GM19324 (cell line): Measurements from ENCODE around the gene HSF4.
"Not testable (repeated sequence)": the region's sequence is repeated elsewhere in the genome, so short reads cannot be mapped to it uniquely, and the experiment has no call there.

Experiments
- ATAC-seq: cut with Tn5 transposase; IDR thresholded peaks from one replicate; pipeline ENCODE4 v1.9.1; 2021; ENCODE audit warnings: mild to moderate bottlenecking, moderate library complexity; ENCODE audit not compliant: unreplicated experiment, low FRiP score

HSF4 gene, protein sequence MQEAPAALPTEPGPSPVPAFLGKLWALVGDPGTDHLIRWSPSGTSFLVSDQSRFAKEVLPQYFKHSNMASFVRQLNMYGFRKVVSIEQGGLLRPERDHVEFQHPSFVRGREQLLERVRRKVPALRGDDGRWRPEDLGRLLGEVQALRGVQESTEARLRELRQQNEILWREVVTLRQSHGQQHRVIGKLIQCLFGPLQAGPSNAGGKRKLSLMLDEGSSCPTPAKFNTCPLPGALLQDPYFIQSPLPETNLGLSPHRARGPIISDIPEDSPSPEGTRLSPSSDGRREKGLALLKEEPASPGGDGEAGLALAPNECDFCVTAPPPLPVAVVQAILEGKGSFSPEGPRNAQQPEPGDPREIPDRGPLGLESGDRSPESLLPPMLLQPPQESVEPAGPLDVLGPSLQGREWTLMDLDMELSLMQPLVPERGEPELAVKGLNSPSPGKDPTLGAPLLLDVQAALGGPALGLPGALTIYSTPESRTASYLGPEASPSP

DNA sequence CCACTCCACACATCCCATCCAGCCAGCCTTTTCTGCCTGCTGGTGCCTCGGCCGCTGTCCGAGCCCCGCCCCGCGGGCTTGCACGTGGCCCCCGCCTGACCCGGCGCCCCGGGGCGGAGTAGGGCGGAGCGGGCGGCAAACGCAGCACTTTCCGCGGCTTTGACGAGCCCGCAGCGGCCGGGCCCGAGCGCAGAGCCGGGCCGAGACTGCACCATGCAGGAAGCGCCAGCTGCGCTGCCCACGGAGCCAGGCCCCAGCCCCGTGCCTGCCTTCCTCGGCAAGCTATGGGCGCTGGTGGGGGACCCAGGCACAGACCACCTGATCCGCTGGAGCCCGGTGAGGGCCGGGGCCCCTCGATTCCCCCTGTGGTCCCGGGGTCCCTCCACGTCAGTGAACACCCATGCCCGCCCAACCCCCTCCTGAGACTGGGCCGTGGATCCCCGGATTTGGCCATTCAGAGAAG is at the start of gene HSF4:
TSS of gene HSF4 (plus strand) at position 147 of the 463 bp plus-strand sequence. CDS start at position 214, 67 bp downstream.
- no peak for ATAC-seq

- ATAC-seq = no peak
These were observed 49.8 kb upstream of the HSF4 start for GRCh38 chr16:67114793-67115192.

DNA sequence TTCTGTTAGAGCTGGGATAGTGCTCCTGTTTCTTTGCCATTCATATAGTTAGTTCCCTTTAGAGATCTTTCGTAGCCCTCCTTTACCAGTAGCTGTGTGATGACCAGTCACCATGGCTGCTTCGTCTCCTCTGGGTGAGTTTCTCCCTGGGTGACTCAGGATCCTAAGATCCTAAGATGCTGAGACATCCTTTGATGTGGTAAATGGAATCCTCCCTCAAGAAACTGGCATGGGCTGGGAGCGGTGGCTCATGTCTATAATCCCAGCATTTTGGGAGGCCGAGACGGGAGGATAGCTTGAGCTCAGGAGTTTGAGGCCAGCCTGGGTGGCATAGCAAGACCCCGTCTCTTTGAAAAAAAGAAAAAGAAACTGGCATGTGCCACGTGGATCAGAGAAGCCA is 48.9 kb upstream of the HSF4 start:
- no peak for ATAC-seq

- ATAC-seq = no peak
These were observed 47.9 kb upstream of the HSF4 start for GRCh38 chr16:67116388-67117311.

DNA sequence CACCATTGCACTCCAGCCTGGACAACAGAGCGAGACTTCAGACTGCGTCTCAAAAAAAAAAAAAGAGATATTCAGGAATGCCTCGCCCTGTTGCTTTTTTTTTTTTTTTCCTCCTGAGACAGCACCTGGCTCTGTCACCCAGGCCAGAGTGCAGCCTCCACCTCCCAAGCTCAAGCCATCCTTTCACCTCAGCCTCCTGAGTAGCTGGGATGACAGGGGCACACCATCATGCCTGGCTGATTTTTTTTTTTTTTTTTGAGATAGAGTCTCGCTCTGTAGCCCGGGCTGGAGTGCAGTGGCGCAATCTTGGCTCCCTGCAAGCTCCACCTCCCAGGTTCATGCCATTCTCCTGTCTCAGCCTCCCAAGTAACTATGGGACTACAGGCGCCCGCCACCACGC is 46.8 kb upstream of the HSF4 start:
- ATAC-seq = no peak

DNA sequence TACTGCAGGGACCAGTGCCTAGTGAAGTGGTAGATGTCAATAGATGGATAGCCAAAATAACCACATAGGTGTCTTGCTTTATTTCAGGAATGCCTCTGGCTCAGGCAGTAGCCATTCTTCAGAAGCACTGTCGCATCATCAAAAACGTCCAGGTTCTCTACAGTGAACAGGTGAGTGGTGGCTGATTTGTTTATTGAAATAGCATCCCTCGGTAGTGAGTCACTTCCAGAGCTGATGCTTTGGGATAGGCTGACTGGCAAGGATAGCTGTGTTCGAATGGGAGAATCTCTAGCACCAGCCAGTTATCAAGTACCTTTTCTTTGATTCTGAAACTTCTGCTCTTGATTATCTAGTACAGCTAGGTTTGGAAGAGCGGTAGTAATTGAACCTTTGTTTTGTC is 44.5 kb upstream of the HSF4 start:
- ATAC-seq = no peak

DNA sequence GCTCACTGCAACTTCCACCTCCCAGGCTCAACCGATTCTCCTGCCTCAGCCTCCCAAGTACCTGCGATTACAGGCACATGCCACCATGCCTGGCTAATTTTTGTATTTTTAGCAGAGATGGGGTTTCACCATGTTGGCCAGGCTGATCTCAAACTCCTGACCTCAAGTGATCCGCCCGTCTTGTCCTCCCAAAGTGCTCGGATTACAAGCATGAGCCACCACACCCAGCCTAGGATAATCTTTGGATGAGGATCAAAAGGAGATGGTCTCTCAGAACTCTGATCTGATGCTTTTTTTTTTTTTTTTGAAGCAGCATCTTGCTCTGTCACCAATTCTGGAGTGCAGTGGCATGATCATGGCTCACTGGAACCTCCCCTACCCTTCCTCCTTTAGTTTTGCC is 41.7 kb upstream of the HSF4 start:
- not testable (repeated sequence) for ATAC-seq

- no peak for ATAC-seq
These were observed 36.1 kb upstream of the HSF4 start for GRCh38 chr16:67128417-67128816.

GRCh38 chr16:67128887-67129286 is 35.7 kb upstream of the HSF4 start:
- ATAC-seq = no peak

DNA sequence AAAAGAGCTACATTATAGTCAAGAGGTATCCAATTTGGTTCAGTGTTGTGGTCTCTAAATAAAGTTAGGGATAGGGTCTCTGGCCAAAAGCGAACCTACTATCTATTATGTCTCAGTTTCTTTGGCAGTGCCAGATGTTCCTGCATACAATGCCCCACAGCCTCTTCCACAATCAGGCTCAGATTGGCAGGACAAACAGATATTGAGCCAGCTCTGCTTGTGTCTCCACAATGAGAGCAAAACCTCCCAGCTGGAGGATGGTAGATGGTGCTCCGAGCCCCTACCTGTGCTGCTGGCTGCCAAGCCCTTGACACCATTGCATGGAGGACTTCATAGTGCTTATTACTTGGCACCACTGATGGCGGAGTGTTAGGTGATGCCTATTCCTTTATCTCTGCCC is 35.1 kb upstream of the HSF4 start:
- no peak for ATAC-seq

- no peak for ATAC-seq
These were observed 26.9 kb upstream of the HSF4 start for GRCh38 chr16:67137605-67138004.

DNA sequence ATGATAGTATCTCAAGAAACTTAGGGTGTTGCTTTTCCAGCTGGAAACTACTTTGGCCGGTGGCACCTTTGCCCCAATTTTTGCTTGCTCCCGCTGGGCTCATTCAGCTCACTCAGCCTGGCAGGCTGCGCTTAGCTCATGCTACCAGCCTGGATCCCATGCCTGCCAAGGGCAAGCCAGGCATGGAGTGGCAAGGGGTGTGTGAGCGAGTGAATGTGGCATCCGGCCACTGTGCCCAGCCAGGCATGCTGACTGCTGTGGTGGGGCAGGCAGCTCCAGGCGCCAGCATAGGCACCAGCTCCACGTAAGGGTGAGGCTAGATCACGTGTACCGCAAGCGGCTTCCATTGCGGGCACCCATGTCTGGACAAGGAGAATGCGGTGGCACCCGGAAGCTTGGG is 23.2 kb upstream of the HSF4 start:
- ATAC-seq = no peak

- no peak for ATAC-seq
These were observed 22.2 kb upstream of the HSF4 start for GRCh38 chr16:67142342-67142741.

DNA sequence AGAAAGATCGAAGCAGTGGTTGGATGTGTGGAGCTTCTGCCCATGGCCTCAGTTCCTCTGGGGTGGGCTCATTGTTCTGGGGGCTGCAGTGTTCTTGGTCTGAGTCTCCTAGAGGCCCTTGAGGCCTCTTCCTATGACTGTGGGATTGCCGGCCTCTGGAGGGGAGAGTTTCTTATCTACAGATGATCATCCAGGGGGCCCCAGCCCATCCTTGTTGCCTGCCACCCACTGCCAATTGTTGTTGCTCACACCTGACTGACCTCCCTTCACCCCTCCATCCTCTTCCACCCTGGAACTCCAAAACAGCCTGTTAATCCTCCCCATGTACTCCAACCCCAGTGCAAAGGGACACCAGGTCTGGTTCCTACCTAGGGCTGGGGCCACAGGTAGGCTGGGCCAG is 19.6 kb upstream of the HSF4 start:
- no peak for ATAC-seq

DNA sequence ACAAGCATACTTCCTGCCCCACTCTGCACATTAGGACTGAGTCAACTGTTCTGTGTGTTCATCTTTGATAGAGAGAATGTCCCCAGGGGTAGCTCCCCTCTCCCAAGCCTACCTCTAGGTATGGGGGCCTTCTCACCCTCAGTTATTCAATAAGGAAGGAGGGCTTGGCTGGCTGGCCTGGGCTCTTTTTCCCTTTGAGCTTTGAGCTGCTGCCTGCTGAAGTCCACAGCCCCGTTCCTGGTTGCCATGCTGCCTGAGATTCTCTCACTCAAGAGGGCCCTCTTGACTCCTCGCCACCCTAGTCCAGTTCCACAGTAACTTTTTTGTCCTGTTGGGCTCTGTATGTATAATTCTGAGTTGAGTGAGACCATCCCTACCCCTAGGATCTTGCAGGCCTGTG is 18.8 kb upstream of the HSF4 start:
- no peak for ATAC-seq

- ATAC-seq = no peak
These were observed 17.8 kb upstream of the HSF4 start for GRCh38 chr16:67146523-67147357.

DNA sequence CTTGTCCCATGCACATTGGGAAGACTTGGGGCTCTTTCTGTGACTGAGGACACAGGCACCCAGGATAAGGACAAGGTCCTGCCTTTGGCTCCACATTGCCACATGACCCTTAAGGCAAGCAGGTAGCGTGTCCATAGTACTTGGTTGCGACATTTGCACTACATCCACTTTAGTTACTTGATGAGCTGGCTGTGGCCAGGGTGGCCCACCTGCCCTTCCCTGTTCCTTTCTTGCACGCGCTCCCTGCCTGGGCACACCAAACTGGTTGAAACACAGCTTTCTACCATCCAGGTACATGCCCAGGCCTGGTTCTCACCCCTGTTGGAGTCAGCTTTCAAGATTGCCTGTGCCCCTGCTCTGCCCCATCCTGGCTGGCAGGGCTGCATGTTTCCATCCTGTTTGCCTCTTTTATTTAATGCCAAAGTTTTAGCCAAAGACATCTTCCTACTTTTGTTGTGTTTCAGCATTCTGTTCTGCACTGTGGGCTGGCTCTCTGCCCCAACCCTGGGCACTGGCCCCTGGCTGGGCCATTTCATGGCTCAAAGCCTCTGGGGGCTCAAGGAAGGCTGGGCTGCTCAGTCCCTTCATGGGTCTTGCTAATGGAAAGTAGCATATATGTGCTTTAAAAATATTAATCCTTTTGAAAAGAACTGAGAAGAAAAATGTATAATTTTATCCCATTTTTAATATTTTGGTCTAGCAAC is 17.0 kb upstream of the HSF4 start:
- no peak for ATAC-seq

- no peak for ATAC-seq
These were observed 16.3 kb upstream of the HSF4 start for GRCh38 chr16:67148221-67148620.

- no peak for ATAC-seq
These were observed 15.8 kb upstream of the HSF4 start for GRCh38 chr16:67148656-67149275.
